Measurements from ENCODE around the gene SUSD3. TPM values are rescaled to one million over a fixed set of nuclear protein-coding genes. Genes with fewer than 3 reads are reported as not detected.
"Not testable (repeated sequence)": the region's sequence is repeated elsewhere in the genome, so short reads cannot be mapped to it uniquely, and the experiment has no call there.

Gene SUSD3
- total RNA-seq, 1 donor, result 0.09 TPM

GRCh38 chr9:93013856-93014582, 44.5 kb upstream of the SUSD3 start:
- TF ChIP-seq, protein P1, sequence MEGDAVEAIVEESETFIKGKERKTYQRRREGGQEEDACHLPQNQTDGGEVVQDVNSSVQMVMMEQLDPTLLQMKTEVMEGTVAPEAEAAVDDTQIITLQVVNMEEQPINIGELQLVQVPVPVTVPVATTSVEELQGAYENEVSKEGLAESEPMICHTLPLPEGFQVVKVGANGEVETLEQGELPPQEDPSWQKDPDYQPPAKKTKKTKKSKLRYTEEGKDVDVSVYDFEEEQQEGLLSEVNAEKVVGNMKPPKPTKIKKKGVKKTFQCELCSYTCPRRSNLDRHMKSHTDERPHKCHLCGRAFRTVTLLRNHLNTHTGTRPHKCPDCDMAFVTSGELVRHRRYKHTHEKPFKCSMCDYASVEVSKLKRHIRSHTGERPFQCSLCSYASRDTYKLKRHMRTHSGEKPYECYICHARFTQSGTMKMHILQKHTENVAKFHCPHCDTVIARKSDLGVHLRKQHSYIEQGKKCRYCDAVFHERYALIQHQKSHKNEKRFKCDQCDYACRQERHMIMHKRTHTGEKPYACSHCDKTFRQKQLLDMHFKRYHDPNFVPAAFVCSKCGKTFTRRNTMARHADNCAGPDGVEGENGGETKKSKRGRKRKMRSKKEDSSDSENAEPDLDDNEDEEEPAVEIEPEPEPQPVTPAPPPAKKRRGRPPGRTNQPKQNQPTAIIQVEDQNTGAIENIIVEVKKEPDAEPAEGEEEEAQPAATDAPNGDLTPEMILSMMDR (IDR thresholded peaks at IDR 0.05; ENCODE audit: insufficient read depth, low read length), result no peak
- no peak for DNase-seq (ENCODE audit: low read depth)

GRCh38 chr9:93015190-93015589, 43.3 kb upstream of the SUSD3 start:
- DNase-seq (ENCODE audit: low read depth); H3K4me3 ChIP-seq (ENCODE audit: low read depth, low read length): not testable (repeated sequence)

More at GRCh38 chr9:93013856-93014582, 44.5 kb upstream of the SUSD3 start:
- no peak overlapping the region for H3K4me3 ChIP-seq (ENCODE audit: low read depth, low read length)

DNA sequence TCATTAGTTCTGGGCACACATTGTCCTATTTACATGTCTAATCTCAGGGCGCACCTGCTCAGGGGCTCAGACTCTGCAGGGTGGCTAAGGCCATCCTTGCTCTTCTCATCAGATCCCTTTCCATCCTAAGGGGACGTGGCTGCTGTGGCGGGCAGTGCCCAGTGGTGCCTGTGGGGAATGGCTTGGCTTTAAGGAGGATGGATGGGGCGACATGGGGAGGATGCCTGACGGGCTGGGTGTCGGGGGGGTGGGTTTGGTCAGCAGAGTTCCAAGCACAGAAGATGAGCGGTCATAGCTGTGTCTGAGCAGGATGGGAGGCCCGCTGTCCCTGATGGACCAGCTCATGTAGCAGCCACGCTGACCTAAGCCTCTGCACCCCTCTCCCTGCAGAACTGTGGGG, 40.9 kb upstream of the SUSD3 start:
- TF ChIP-seq, protein P1 (IDR thresholded peaks at IDR 0.05; ENCODE audit: insufficient read depth, low read length), result no peak

DNA sequence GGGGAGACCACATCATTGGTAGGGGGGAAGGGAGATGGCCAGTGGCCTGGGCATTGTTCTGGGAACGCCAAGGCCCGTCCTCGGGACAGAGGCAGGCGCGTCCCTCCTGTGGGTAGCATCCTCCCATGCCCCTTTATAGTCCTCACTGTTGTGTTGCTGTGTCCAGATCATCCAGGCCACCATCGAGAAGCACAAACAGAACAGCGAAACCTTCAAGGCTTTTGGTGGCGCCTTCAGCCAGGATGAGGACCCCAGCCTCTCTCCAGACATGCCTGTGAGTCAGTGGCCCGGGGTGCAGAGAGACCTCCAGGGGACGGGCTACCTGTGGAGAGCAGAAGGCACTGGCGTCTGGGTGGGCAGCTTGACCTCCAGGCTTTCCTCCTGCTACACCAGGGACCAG, 38.4 kb upstream of the SUSD3 start:
- TF ChIP-seq, protein P1 (IDR thresholded peaks at IDR 0.05; ENCODE audit: insufficient read depth, low read length), result no peak
- H3K4me3 ChIP-seq (ENCODE audit: low read depth, low read length), result no peak overlapping the region
- no peak for DNase-seq (ENCODE audit: low read depth)

More for the DNA sequence above, 40.9 kb upstream of the SUSD3 start:
- H3K4me3 ChIP-seq (ENCODE audit: low read depth, low read length), result no peak overlapping the region
- no peak for DNase-seq (ENCODE audit: low read depth)

DNA sequence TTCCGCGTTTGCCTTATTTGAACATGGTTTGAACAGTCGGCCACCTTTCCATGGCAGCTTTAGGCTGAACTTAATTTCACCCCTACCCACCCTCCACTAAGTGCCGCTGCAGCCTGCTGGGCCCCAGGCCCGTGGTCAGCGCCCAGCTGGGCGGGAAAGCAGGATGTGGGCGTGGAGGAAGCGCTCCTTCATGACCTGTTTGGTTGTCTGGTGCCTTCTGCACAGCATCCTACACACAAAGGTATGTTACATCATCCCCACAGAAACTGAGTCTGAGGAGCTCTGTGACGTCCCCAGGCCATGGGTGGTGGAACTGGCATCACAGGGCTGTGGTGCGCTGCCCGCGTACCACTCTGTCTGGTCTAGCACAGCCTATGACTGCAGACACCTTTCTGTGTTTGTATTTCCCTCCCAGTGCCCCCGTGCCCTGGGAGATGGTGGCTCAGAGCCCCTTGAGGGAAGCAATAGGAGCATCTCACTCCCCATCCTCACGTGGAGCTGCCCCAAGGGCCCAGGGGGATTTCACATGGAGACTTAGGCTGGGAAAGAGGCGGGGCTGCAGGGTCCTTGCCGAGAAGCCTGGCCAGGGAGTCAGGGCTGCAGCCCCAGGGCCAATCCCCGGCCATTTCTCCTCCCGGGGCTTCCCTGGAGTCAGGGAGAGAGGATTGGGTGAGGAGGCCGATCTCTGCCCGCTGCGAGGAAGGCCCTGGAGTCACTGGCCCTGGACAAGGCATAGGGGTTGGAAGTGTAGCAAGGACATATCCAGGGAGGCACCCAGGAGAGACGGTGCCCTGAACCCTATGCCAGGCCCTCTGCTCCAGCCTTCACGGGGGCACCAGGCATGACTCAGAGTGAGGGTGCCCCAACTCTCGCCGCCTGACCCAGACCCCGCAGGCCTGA, 37.5 kb upstream of the SUSD3 start:
- no peak overlapping the region for H3K4me3 ChIP-seq (ENCODE audit: low read depth, low read length)
- TF ChIP-seq, protein P1 (IDR thresholded peaks at IDR 0.05; ENCODE audit: insufficient read depth, low read length), result no peak
- no peak for DNase-seq (ENCODE audit: low read depth)

- no peak overlapping the region for H3K4me3 ChIP-seq (ENCODE audit: low read depth, low read length)
- no peak for DNase-seq (ENCODE audit: low read depth)
- TF ChIP-seq, protein P1 (IDR thresholded peaks at IDR 0.05; ENCODE audit: insufficient read depth, low read length), result no peak
Observed at GRCh38 chr9:93022066-93022465, 36.4 kb upstream of the SUSD3 start.

Measured in fibroblast of the aortic adventitia (primary cell).